Measurements from ENCODE around the gene C1QB.
"Not testable (repeated sequence)": the region's sequence is repeated elsewhere in the genome, so short reads cannot be mapped to it uniquely, and the experiment has no call there.

C1QB gene

DNA sequence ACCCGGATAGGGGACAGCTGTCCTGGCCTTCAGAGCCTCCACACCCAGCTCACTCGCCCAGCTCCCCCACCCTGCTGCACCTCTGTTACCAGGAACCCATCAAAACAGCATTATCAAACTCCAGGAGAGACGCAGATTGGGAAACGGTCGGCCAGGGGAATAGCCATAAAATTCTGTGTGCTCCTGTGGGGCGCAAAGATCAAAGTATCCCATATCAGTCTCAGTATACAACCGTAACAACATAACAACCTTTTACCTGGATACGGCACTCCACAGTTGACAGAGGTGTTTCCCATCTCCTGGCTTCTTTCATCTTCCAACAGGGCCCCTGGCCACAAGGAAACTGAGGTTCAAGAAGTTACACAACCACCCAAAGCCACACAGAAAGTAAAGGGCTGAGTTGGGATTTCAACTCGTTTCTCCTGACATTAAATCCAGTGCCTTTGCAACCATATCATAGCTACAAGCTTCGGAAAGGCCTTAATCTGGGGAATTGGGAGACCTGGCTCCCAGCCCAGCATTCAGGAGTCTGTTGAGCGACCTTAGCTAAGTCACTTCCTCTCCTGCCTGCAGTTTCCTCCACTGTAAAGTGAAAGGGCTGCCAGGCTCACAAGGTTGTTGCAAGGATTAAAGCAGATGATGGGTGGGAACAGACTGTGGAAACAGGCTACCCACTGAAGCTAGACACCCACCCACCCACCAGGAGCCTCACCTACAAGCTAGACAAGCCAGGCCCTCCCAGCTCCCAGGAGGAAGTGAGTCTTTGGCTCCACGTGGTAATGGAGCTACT is 49.5 kb downstream of the C1QB start:
- no peak for DNase-seq

- peak; percentile 30 for DNase-seq
These were observed 51.5 kb downstream of the C1QB start for GRCh38 chr1:22704440-22705067.

DNA sequence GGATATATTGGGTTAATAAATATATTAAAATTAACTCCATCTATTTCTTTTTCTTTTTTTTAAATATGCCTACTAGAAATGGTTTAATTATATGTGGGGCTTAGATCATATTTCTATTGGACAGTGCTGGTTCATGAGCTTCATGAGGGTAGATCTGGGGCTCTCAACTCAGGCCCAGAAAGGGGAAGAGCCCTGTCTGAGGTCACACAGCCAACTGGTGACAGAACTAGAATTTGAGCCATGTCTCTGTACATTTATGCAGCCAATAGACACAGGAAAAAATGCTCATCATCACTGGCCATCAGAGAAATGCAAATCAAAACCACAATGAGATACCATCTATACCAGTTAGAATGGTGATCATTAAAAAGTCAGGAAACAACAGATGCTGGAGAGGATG is 52.5 kb downstream of the C1QB start:
- no peak for DNase-seq

DNA sequence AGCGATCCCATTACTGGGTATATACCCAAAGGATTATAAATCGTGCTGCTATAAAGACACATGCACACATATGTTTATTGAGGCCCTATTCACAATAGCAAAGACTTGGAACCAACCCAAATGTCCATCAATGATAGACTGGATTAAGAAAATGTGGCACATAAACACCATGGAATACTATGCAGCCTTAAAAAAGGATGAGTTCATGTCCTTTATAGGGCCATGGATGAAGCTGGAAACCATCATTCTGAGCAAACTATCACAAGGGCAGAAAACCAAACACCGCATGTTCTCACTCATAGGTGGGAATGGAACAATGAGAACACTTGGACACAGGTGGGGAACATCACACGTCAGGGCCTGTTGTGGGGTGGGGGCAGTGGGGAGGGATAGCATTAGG is 53.1 kb downstream of the C1QB start:
- DNase-seq = not testable (repeated sequence)

GRCh38 chr1:22708777-22709176 is 55.7 kb downstream of the C1QB start:
- no peak for DNase-seq

DNA sequence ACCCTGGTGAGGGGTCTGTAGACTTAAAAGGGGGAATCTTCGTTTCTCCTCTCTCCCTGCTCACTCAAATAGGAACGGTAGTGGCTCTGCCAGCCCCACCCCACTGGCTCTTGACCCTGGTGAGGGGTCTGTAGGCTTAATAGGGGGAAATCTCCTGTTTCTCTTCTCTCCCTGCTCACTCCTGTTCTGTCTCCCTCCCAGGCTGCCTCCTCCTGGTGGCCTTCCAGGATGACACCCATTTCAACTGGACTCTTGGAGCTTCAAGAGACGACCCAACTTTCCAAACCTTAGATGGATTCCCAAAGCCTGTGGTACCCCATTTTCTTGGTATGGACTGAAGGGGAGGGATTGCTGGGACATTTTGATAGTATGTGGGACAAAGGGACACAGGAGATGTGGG is 56.2 kb downstream of the C1QB start:
- no peak for DNase-seq

DNA sequence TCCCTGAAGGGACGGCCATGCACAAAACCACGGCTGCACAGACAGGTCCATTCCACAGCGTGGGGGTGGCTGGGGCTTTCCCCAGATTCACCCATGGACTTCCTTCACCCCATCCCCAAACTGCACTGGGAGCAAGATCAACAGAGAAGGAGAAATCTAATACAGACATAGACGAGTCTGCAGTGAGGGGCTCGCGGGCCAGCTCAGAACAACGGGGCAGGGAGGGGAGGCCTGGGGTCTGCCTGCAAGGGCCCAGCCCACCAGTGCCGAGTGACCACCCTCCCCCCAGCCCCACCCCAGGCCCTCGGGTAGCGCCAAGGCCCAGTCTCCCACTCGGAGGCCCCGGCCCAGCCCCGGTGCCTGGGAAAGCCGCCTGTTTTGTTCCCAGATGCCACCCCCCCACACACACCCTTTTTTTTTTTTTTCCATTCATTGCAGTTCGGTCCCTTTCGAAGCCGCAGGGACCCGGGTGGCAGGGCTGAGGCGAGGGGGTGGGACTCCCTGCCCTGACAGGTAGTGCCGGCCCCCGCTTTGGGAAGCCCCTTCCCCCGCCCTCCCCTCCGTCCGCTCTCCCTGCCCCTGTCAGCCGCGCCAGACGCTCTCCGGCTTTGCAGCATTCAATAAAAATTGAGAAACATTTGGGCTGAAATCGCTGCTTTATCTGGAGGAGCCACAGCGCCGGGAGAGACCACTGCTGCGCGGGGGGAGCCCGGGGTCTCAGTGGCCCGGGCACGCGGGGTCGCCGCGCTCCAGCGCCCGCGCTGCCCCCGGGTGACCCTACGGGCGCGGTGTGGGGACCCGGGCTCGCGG is 57.1 kb downstream of the C1QB start:
- peak; percentile 27 for DNase-seq

DNA sequence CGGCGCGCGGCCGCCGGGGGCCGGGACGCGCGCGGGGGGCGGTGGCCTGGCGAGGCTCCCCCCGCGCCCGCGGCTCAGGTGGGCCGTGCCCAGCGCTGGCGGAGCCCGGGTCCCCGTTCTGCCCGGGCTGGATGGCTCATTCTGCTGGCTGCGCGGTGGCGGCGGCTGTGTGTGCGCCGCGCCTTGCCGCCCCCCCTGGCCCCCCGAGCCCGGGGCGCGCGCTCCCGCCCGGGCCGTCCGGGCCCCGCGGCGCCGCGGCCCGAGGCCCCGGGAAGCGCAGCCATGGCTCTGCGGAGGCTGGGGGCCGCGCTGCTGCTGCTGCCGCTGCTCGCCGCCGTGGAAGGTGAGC is 57.6 kb downstream of the C1QB start, which contains the start of gene EPHB2:
Gene EPHB2 (plus strand): TSS at position 139 of the 349 bp plus-strand sequence. CDS start 144 bp downstream, at position 283.
- DNase-seq = peak; percentile 16

DNA sequence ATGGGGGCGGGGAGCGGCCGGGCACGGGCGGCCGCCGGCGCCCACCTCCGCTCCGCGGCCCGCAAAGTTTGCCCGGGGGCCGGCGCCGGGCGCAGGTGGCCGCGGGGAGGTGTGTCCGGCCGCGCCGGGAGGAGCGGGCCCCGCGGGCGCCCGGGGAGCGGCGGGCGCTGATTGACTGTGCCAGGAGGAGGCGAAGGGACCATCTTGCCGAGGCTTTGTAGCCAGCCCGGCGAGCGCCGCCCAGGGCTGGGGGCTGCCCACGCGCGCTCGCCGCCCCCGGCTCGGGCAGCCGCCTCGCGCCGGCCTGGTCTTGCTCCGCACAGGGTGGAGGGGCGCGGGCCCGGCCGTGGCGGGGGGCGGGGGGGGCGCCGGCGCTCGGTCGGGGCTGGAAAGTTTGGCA is 58.0 kb downstream of the C1QB start:
- no peak for DNase-seq
